Liver (tissue), 9 donors: Measurements from ENCODE around the gene GASK1B. TPM values are rescaled to one million over a fixed set of nuclear protein-coding genes. Genes with fewer than 3 reads are reported as not detected.

ENCODE experiments used
- DNase-seq: peaks from one replicate; pipeline ENCODE4 v3.0.0-alpha.2; 2017; ENCODE audit warnings: low spot score
- H3K27ac ChIP-seq, 2 donors: one replicate each; pipeline ENCODE4 v1.7.0; 2013; ENCODE audit warnings: inconsistent platforms in 2 of 2, low read length in 2 of 2, control low read depth in 1 of 2, low read depth in 1 of 2, mild to moderate bottlenecking in 1 of 2
- H3K27me3 ChIP-seq, 4 donors: one replicate each; pipeline versions ENCODE4 v1.6.1 to v1.7.0; 2013; ENCODE audit warnings: low read length in 3 of 4, inconsistent platforms in 1 of 4, mild to moderate bottlenecking in 1 of 4, moderate library complexity in 1 of 4; ENCODE audit not compliant: control insufficient read depth in 4 of 4, insufficient read depth in 4 of 4
- H3K36me3 ChIP-seq, 4 donors: one replicate each; pipeline versions ENCODE4 v1.6.1 to v1.7.0; 2013; ENCODE audit warnings: low read length in 3 of 4, mild to moderate bottlenecking in 3 of 4, low read depth in 1 of 4, moderate library complexity in 1 of 4; ENCODE audit not compliant: control insufficient read depth in 4 of 4, insufficient read depth in 3 of 4
- H3K4me1 ChIP-seq, 4 donors: one replicate each; pipeline versions ENCODE4 v1.6.1 to v1.7.0; 2013; ENCODE audit warnings: low read length in 3 of 4, mild to moderate bottlenecking in 3 of 4, moderate library complexity in 1 of 4; ENCODE audit not compliant: control insufficient read depth in 4 of 4, insufficient read depth in 4 of 4
- H3K4me3 ChIP-seq, 3 donors: one replicate each; pipeline versions ENCODE4 v1.6.1 to v1.7.0; 2013; ENCODE audit warnings: low read length in 3 of 3, control low read depth in 1 of 3, low read depth in 1 of 3, mild to moderate bottlenecking in 1 of 3
- H3K9ac ChIP-seq, 2 donors: one replicate each; pipeline ENCODE4 v1.7.0; 2013; ENCODE audit warnings: low read length in 2 of 2, mild to moderate bottlenecking in 2 of 2, moderate library complexity in 2 of 2, control low read depth in 1 of 2, low read depth in 1 of 2
- H3K9me3 ChIP-seq, 4 donors: one replicate each; pipeline versions ENCODE4 v1.6.1 to v1.7.0; 2013; ENCODE audit warnings: low read length in 3 of 4; ENCODE audit not compliant: control insufficient read depth in 4 of 4
- ATF3 ChIP-seq: IDR thresholded peaks from 2 replicates; pipeline ENCODE4 v1.6.1; 2016; ENCODE audit warnings: antibody characterized with exemption
- EGR1 ChIP-seq, 2 donors: IDR thresholded peaks; 2 replicates each; pipeline ENCODE4 v1.6.1; 2016 to 2018; ENCODE audit warnings: antibody characterized with exemption in 2 of 2, low read depth in 2 of 2
- FOXA2 ChIP-seq: IDR thresholded peaks from 2 replicates; pipeline ENCODE4 v1.6.1; 2016; ENCODE audit warnings: antibody characterized with exemption
- GABPA ChIP-seq, 2 donors: IDR thresholded peaks in 1 of 2; conservative IDR thresholded peaks in 1 of 2; 2 replicates each; pipeline ENCODE4 v1.6.1; 2016; ENCODE audit warnings: antibody characterized with exemption in 2 of 2, mild to moderate bottlenecking in 1 of 2, moderate library complexity in 1 of 2
- HNF4A ChIP-seq, 2 donors: conservative IDR thresholded peaks; 2 replicates each; pipeline ENCODE4 v1.6.1; 2016; ENCODE audit warnings: antibody characterized with exemption in 2 of 2, mild to moderate bottlenecking in 2 of 2
- HNF4G ChIP-seq: IDR thresholded peaks from 2 replicates; pipeline ENCODE4 v1.6.1; 2016; ENCODE audit warnings: antibody characterized with exemption
- JUND ChIP-seq, 2 donors: IDR thresholded peaks; 2 replicates each; pipeline ENCODE4 v1.6.1; 2016; ENCODE audit warnings: antibody characterized with exemption in 2 of 2
- MAX ChIP-seq: IDR thresholded peaks from 2 replicates; pipeline ENCODE4 v1.6.1; 2016; ENCODE audit warnings: antibody characterized with exemption
- NR2F2 ChIP-seq: IDR thresholded peaks from 2 replicates; pipeline ENCODE4 v1.6.1; 2016; ENCODE audit warnings: antibody characterized with exemption
- RAD21 ChIP-seq, 2 donors: IDR thresholded peaks; 2 replicates each; pipeline ENCODE4 v1.6.1; 2016; ENCODE audit warnings: antibody characterized with exemption in 2 of 2, mild to moderate bottlenecking in 2 of 2
- RXRA ChIP-seq, 2 donors: IDR thresholded peaks; 2 replicates each; pipeline ENCODE4 v1.6.1; 2017 to 2018; ENCODE audit warnings: antibody characterized with exemption in 2 of 2, mild to moderate bottlenecking in 1 of 2
- TAF1 ChIP-seq: conservative IDR thresholded peaks from 2 replicates; pipeline ENCODE4 v1.6.1; 2016; ENCODE audit warnings: antibody characterized with exemption, mild to moderate bottlenecking
- ZBTB33 ChIP-seq: IDR thresholded peaks from 2 replicates; pipeline ENCODE4 v1.6.1; 2016; ENCODE audit warnings: antibody characterized with exemption
- whole genome bisulfite sequencing: extraction: QIAGEN DNeasy Blood & Tissue Kit; methylation state at CpG from one replicate; pipeline ENCODE4 v1.1.7; 2013; 5-methylcytosine and 5-hydroxymethylcytosine counted together
- polyA plus RNA-seq, 2 donors: library from polyadenylated mRNA; stranded (reverse) in 1 of 2; unstranded in 1 of 2; fragments of 200-250 nt in 1 of 2; fragments of >200 nt in 1 of 2; fragmentation: Nextera tagmentation in 1 of 2; extraction: Ambion mirVana in 1 of 2; gene quantifications; one replicate each; pipeline versions ENCODE4 v1.2.1 to v1.2.3, GENCODE V29; 2013 to 2015
- total RNA-seq, 2 donors: library from RNA; depleted of rRNA; stranded (reverse); fragments of >200 nt; gene quantifications; one replicate each; pipeline ENCODE4 v1.2.3, GENCODE V29; 2014
- TF ChIP-seq, protein P1 (sequence below): fragments of 150-350 bp; IDR thresholded peaks from 2 replicates; pipeline ENCODE4 v1.5.1; 2017; ENCODE audit warnings: improper control_type of control experiment, low read depth, low read length; ENCODE audit not compliant: missing input control
- donor health status: healthy.
- donor health status: healthy.
- donor health status: healthy.
- donor health status: healthy.
- donor health status: healthy.

GASK1B gene
- total and polyA plus RNA-seq, 4 donors = 1.3 to 8.2 (median 4.4) TPM

DNA sequence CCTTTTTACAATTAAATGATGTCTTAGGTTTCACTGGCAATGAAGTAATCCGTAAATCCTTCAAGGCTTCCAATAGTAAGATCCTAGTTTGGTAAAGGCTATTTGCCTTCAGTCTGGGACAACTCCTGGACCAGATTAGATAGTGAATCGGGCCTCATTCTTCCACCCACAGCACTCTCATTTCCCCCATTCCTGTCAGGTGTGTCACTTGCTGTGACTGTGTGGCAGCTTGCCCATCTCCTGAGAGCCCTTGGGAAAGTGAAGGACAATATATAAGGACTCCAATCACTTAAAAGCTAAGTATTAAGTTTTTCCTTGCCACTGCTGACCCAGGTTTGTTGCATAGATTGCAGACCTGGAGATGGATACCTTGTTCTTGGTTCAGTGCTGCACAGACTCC is 3.3 kb upstream of the GASK1B start:
- no peak overlapping the region for H3K9ac ChIP-seq
- H3K27me3 ChIP-seq = no peaks in the 10 kb centered on the region
- H3K9me3 ChIP-seq = no peaks in the 10 kb centered on the region
- no peak overlapping the region for H3K4me3 ChIP-seq
- 71% methylated on average over 2 of the region's 2 CpGs for WGBS
- peaks cover 0 to 9% (median 5%) of the 10 kb centered on the region in 4 donors for H3K4me1 ChIP-seq
- H3K27ac ChIP-seq = no peak overlapping the region
- TF ChIP-seq GABPA (IDR thresholded peaks at IDR 0.05 in 1 of 2, conservative IDR thresholded peaks at IDR 0.05 in 1 of 2) (no peak), NR2F2 (no peak), MAX (no peak), TAF1 (no peak), EGR1 (IDR thresholded peaks at IDR 0.05; ENCODE audit: low read depth in 2 of 2) (no peak)
- TF ChIP-seq, protein P1, sequence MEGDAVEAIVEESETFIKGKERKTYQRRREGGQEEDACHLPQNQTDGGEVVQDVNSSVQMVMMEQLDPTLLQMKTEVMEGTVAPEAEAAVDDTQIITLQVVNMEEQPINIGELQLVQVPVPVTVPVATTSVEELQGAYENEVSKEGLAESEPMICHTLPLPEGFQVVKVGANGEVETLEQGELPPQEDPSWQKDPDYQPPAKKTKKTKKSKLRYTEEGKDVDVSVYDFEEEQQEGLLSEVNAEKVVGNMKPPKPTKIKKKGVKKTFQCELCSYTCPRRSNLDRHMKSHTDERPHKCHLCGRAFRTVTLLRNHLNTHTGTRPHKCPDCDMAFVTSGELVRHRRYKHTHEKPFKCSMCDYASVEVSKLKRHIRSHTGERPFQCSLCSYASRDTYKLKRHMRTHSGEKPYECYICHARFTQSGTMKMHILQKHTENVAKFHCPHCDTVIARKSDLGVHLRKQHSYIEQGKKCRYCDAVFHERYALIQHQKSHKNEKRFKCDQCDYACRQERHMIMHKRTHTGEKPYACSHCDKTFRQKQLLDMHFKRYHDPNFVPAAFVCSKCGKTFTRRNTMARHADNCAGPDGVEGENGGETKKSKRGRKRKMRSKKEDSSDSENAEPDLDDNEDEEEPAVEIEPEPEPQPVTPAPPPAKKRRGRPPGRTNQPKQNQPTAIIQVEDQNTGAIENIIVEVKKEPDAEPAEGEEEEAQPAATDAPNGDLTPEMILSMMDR = no peak
- DNase-seq = no peak
- H3K36me3 ChIP-seq = no peaks in the 10 kb centered on the region

- Histone ChIP-seq H3K27ac (peak overlapping the region; percentile 9 to 56), H3K4me1 (peaks cover 0 to 9% (median 5%) of the 10 kb centered on the region in 4 donors), H3K27me3 (no peaks in the 10 kb centered on the region), H3K4me3 (peak overlapping the region; percentile 21 to 32 (median 32)), H3K9ac (peak overlapping the region in 1 of 2 donors; percentile 16), H3K36me3 (no peaks in the 10 kb centered on the region), H3K9me3 (no peaks in the 10 kb centered on the region)
- DNase-seq = peak; percentile 65
- TF ChIP-seq, protein P1 = peak; percentile 17
- no peak for TF ChIP-seq MAX
- 73% methylated on average over 42 of the region's 42 CpGs for WGBS
Observed at GRCh38 chr4:158170691-158171561, 1.9 kb downstream of the GASK1B start.

DNA sequence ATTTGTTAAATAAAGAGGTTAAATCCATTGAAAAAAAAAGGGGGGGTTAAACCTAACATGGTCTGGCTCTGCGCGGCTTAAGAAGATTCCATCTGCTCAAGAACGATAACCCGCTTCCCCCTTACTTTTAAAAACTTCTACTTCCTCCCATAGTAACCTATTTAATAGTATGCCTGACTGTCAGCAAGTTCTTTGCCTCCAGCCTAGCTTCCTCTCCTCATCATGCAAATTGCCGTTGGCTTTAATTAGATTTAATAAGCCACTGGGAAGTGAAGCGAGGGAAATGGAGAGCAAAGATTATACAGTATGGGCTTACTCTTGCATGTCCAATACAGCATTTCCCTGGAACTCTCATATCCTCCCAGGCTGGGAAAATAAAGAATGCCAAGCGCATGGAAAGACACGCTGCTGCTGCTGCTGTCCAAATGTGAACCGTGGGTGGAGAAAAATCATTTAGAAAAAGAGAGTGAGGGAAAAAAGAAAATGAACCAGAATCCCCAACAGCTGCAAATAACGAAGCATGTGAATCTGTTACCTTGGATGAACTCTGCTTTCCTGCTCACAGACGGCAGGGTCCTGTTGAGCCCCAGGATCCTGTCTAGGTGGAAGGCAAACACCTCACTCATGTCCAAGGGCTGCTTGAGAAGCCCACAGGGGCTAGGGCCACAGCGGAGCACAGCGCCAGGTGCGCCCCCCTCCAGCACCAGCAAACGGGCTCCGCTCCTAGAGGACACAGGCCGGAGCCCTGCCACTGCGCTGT is 2.7 kb downstream of the GASK1B start:
- no peaks in the 10 kb centered on the region for H3K9me3 ChIP-seq
- peaks cover 0 to 9% (median 5%) of the 10 kb centered on the region in 4 donors for H3K4me1 ChIP-seq
- H3K36me3 ChIP-seq = no peaks in the 10 kb centered on the region
- peak overlapping the region; percentile 9 to 56 for H3K27ac ChIP-seq
- H3K4me3 ChIP-seq = peak overlapping the region in 2 of 3 donors; percentile 19 to 21
- H3K27me3 ChIP-seq = no peaks in the 10 kb centered on the region
- no peak for DNase-seq
- WGBS = 70% methylated on average over 18 of the region's 18 CpGs
- no peak overlapping the region for H3K9ac ChIP-seq
- TF ChIP-seq ZBTB33 (no peak), EGR1 (IDR thresholded peaks at IDR 0.05; ENCODE audit: low read depth in 2 of 2) (no peak), FOXA2 (no peak), RAD21 (IDR thresholded peaks at IDR 0.05) (peak in 1 of 2 donors; percentile 3), HNF4G (no peak), HNF4A (conservative IDR thresholded peaks at IDR 0.05) (no peak), RXRA (IDR thresholded peaks at IDR 0.05) (no peak), JUND (IDR thresholded peaks at IDR 0.05) (no peak), ATF3 (no peak)
